ENCODE data around the gene SLC35A3. TPM values are rescaled to one million over a fixed set of nuclear protein-coding genes. Genes with fewer than 3 reads are reported as not detected.

SLC35A3 gene
- total and polyA plus RNA-seq, 2 donors (not counting 1 experiment from before 2014, with no cell fraction given), result 13.2 to 20.8 TPM

DNA sequence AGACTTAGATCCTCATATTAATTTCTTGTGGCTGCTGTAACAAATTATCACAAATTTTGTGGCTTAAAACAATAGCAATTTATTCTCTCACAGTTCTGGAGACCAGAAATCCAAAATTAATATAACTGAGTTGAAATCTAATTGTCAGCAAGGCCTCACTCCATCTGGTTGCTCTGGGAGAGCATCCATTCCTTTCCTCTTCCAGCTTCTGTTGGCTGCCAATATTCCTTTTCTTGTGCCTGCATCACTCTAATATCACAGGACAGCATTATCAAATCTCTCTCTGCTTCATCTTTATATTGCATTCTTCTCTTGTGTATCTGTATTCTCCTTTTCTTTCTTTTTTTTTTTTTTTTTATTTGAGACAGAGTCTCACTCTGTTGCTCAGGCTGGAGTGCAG is 9.3 kb downstream of the SLC35A3 start:
- Histone ChIP-seq H3K36me3 (ENCODE audit: control insufficient read depth, insufficient read depth, low read length) (no peaks in the 10 kb centered on the region), H3K4me3 (replicated peaks in 1 of 4; ENCODE audit: control extremely low read depth in 1 of 4, insufficient read depth in 1 of 4, low read depth in 3 of 4, low read length in 4 of 4) (no peak overlapping the region), H3K27ac (ENCODE audit: insufficient read depth, low read length) (no peak overlapping the region), H3K4me1 (ENCODE audit: control insufficient read depth, extremely low read depth, insufficient read depth, low read length) (no peaks in the 10 kb centered on the region), H3K27me3 (ENCODE audit: control insufficient read depth, insufficient read depth, low read length) (no peaks in the 10 kb centered on the region), H3K9me3 (ENCODE audit: control insufficient read depth, insufficient read depth, low read depth, low read length) (no peaks in the 10 kb centered on the region), H4K20me1 (ENCODE audit: control insufficient read depth, extremely low read depth, insufficient read depth, low read length) (no peaks in the 10 kb centered on the region), H3K9ac (ENCODE audit: insufficient read depth, low read length) (no peak overlapping the region), H3K4me2 (ENCODE audit: extremely low read depth, insufficient read depth, low read length) (no peak overlapping the region), H3K79me2 (ENCODE audit: control insufficient read depth, insufficient read depth, low read length) (no peaks in the 10 kb centered on the region), H2AFZ (ENCODE audit: low read length) (no peak overlapping the region)
- no peak for DNase-seq (ENCODE audit: low read depth in 2 of 2)
- TF ChIP-seq EZH2 (IDR thresholded peaks at IDR 0.05; ENCODE audit: low read length, missing control alignments), result no peak
- TF ChIP-seq, protein P1, sequence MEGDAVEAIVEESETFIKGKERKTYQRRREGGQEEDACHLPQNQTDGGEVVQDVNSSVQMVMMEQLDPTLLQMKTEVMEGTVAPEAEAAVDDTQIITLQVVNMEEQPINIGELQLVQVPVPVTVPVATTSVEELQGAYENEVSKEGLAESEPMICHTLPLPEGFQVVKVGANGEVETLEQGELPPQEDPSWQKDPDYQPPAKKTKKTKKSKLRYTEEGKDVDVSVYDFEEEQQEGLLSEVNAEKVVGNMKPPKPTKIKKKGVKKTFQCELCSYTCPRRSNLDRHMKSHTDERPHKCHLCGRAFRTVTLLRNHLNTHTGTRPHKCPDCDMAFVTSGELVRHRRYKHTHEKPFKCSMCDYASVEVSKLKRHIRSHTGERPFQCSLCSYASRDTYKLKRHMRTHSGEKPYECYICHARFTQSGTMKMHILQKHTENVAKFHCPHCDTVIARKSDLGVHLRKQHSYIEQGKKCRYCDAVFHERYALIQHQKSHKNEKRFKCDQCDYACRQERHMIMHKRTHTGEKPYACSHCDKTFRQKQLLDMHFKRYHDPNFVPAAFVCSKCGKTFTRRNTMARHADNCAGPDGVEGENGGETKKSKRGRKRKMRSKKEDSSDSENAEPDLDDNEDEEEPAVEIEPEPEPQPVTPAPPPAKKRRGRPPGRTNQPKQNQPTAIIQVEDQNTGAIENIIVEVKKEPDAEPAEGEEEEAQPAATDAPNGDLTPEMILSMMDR (conservative IDR thresholded peaks at IDR 0.05 in 1 of 2, IDR thresholded peaks at IDR 0.05 in 1 of 2; ENCODE audit: low read depth in 1 of 2, low read length in 2 of 2), result no peak

DNA sequence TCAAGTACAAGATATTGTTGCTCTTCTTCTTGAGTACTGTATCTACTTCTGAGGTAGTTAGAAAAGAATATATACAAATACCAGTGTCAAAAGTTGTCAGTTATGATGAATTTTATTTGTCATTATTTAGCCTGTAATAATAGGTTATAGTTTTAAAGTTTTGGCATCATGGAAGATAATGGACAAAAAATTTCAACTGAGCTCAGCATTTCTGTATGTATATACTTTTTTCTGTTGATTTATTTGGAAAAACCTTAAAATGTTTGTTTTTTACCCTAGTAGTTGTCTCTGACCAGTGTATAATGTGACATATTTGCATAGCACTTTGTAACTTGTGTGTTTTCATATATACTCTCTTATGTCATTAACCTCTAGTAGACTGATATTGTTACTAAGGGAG is 11.1 kb downstream of the SLC35A3 start:
- Histone ChIP-seq H3K27ac (ENCODE audit: insufficient read depth, low read length) (no peak overlapping the region), H3K36me3 (ENCODE audit: control insufficient read depth, insufficient read depth, low read length) (no peaks in the 10 kb centered on the region), H4K20me1 (ENCODE audit: control insufficient read depth, extremely low read depth, insufficient read depth, low read length) (no peaks in the 10 kb centered on the region), H3K4me1 (ENCODE audit: control insufficient read depth, extremely low read depth, insufficient read depth, low read length) (no peaks in the 10 kb centered on the region), H2AFZ (ENCODE audit: low read length) (no peak overlapping the region), H3K27me3 (ENCODE audit: control insufficient read depth, insufficient read depth, low read length) (no peaks in the 10 kb centered on the region), H3K79me2 (ENCODE audit: control insufficient read depth, insufficient read depth, low read length) (no peaks in the 10 kb centered on the region), H3K9me3 (ENCODE audit: control insufficient read depth, insufficient read depth, low read depth, low read length) (no peaks in the 10 kb centered on the region), H3K4me2 (ENCODE audit: extremely low read depth, insufficient read depth, low read length) (no peak overlapping the region), H3K4me3 (replicated peaks in 1 of 4; ENCODE audit: control extremely low read depth in 1 of 4, insufficient read depth in 1 of 4, low read depth in 3 of 4, low read length in 4 of 4) (no peak overlapping the region), H3K9ac (ENCODE audit: insufficient read depth, low read length) (no peak overlapping the region)
- no peak for DNase-seq (ENCODE audit: low read depth in 2 of 2)
- TF ChIP-seq, protein P1 (conservative IDR thresholded peaks at IDR 0.05 in 1 of 2, IDR thresholded peaks at IDR 0.05 in 1 of 2; ENCODE audit: low read depth in 1 of 2, low read length in 2 of 2), result no peak
- TF ChIP-seq EZH2 (IDR thresholded peaks at IDR 0.05; ENCODE audit: low read length, missing control alignments), result no peak

DNA sequence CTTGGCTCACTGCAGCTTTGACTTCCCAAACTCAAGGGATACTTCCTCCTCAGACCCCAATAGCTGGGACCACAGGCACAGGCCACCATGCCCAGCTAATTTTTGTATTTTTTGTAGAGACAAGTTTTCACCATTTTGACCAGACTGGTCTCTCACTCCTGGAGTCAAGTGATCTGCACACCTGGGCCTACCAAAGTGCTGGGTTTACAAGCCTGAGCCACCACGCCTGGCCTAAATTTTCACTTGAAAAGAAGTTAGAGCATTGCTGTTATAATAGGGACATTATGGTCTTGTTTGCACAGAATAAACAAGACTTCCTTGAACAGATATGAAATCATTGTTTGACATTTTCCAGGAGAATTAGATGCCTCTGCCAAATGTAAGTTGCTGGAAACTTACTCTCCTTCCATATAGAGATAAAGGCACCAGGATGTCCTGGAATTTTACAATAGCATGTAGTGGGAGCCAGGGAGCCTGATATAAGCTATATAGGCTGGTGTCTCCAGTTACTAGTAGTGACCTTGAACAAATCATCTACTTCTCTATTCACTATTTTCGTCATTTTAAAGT is 16.9 kb downstream of the SLC35A3 start:
- Histone ChIP-seq H3K4me3 (replicated peaks in 1 of 4; ENCODE audit: control extremely low read depth in 1 of 4, insufficient read depth in 1 of 4, low read depth in 3 of 4, low read length in 4 of 4) (no peak overlapping the region), H3K27ac (ENCODE audit: insufficient read depth, low read length) (no peak overlapping the region), H4K20me1 (ENCODE audit: control insufficient read depth, extremely low read depth, insufficient read depth, low read length) (no peaks in the 10 kb centered on the region), H3K9me3 (ENCODE audit: control insufficient read depth, insufficient read depth, low read depth, low read length) (no peaks in the 10 kb centered on the region), H3K9ac (ENCODE audit: insufficient read depth, low read length) (no peak overlapping the region), H3K27me3 (ENCODE audit: control insufficient read depth, insufficient read depth, low read length) (no peaks in the 10 kb centered on the region), H3K36me3 (ENCODE audit: control insufficient read depth, insufficient read depth, low read length) (no peaks in the 10 kb centered on the region), H3K4me1 (ENCODE audit: control insufficient read depth, extremely low read depth, insufficient read depth, low read length) (no peaks in the 10 kb centered on the region), H3K4me2 (ENCODE audit: extremely low read depth, insufficient read depth, low read length) (no peak overlapping the region), H3K79me2 (ENCODE audit: control insufficient read depth, insufficient read depth, low read length) (peaks cover 7% of the 10 kb centered on the region), H2AFZ (ENCODE audit: low read length) (no peak overlapping the region)
- DNase-seq (ENCODE audit: low read depth in 2 of 2), result no peak
- TF ChIP-seq EZH2 (IDR thresholded peaks at IDR 0.05; ENCODE audit: low read length, missing control alignments), result no peak
- TF ChIP-seq, protein P1 (conservative IDR thresholded peaks at IDR 0.05 in 1 of 2, IDR thresholded peaks at IDR 0.05 in 1 of 2; ENCODE audit: low read depth in 1 of 2, low read length in 2 of 2), result no peak
